ENCODE measurements around the gene FLRT3.

The FLRT3 gene

DNA sequence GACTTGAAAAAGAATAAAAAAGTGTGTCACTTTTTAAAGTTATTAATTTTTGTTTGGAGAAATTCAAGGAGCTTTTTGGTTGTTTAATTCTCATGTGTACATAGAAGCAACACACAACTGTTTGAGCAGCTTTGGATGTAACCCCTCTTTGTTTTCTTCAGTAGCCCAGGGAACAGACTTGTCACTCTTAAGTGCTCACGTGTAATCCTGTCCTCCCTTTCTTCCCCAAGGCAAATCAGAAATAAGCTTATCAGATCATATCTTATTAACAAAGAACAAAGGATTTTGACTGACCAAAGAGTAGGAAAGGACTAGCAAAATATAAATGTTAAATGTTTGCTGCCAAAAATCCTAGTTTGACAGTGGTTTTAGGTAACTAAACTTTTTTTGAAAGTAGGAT, 7.3 kb upstream of the FLRT3 start:
- Histone ChIP-seq H3K9ac (ENCODE audit: low read length) (no peak overlapping the region), H3K4me1 (ENCODE audit: control insufficient read depth, insufficient read depth, low read length) (peaks cover 9% of the 10 kb centered on the region), H3K9me3 (ENCODE audit: control insufficient read depth, low read length) (no peaks in the 10 kb centered on the region), H3K4me3 (ENCODE audit: low read length) (no peak overlapping the region), H3K36me3 (ENCODE audit: control insufficient read depth, insufficient read depth, low read length) (no peaks in the 10 kb centered on the region), H3K27me3 (ENCODE audit: control insufficient read depth, insufficient read depth, low read length) (no peaks in the 10 kb centered on the region)

DNA sequence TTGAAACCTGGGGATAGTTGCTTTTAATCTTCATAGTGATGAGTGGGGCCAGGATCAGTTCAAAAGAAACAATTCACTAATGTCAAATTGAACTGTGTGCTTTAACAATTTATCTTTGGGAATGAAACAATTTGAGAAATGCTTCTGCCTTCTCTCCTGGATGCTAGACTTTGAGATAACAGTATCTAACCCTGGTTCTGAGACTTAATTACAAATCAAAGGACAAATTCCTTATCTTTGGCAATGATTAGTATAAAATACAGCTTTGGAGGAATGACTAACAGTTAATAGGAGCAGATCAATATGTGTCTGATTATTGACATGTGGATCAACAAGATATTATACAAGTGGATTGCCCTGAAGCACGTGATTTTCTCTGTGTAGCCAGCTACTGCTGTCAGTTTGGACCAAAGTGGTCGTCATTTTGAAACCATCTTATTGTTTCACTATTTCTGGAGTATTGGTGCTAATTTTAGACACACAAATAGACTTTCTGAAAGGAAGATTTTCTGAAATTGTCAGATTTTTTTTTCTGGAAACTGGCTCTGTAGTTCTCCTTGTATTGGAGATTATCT, 6.2 kb upstream of the FLRT3 start:
- H3K4me1 ChIP-seq (ENCODE audit: control insufficient read depth, insufficient read depth, low read length), result peaks cover 9% of the 10 kb centered on the region
- no peaks in the 10 kb centered on the region for H3K36me3 ChIP-seq (ENCODE audit: control insufficient read depth, insufficient read depth, low read length)
- H3K9me3 ChIP-seq (ENCODE audit: control insufficient read depth, low read length), result no peaks in the 10 kb centered on the region
- H3K27me3 ChIP-seq (ENCODE audit: control insufficient read depth, insufficient read depth, low read length), result no peaks in the 10 kb centered on the region
- H3K4me3 ChIP-seq (ENCODE audit: low read length), result no peak overlapping the region
- H3K9ac ChIP-seq (ENCODE audit: low read length), result no peak overlapping the region

DNA sequence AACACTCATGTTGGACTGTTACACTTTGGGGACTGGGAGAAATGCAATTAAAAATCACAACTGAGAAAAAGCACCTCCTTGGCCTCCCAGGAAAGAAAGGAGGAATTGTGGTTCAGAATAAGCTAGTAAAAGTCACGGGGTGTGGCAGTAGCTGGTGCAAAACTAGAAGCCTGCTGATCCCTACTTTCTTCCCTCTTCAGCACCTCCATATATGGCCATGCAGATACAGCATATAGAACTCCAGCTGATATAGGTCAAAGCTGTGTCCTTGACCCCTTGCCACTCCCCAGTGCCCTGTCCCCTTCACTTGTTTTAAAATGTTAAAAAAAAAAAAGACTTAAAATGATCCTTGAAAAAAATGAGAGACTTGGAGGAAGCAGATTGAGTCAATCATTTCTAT, 5.5 kb upstream of the FLRT3 start:
- Histone ChIP-seq H3K4me3 (ENCODE audit: low read length) (no peak overlapping the region), H3K4me1 (ENCODE audit: control insufficient read depth, insufficient read depth, low read length) (peaks cover 9% of the 10 kb centered on the region), H3K9me3 (ENCODE audit: control insufficient read depth, low read length) (no peaks in the 10 kb centered on the region), H3K27me3 (ENCODE audit: control insufficient read depth, insufficient read depth, low read length) (no peaks in the 10 kb centered on the region), H3K36me3 (ENCODE audit: control insufficient read depth, insufficient read depth, low read length) (no peaks in the 10 kb centered on the region), H3K9ac (ENCODE audit: low read length) (no peak overlapping the region)

DNA sequence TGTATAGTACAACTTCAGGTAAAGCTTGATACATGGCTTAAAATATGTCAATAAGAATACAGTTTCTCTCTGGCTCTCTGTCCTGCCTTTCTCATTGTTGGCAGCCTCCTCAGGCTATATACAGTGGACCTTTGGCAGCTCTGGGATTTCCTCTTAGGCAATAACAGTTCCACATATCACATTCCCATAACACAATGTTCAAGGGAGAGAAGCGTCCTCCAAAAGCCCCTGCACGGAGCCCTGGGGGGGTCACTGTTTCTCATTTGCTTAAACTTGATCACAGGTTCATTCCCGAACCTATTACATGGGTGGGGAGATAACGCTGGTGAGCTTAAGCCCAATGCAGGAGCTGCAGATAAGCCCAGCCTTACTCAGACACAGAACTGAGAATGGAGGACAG, 4.4 kb upstream of the FLRT3 start:
- no peaks in the 10 kb centered on the region for H3K9me3 ChIP-seq (ENCODE audit: control insufficient read depth, low read length)
- H3K36me3 ChIP-seq (ENCODE audit: control insufficient read depth, insufficient read depth, low read length), result no peaks in the 10 kb centered on the region
- H3K4me1 ChIP-seq (ENCODE audit: control insufficient read depth, insufficient read depth, low read length), result peaks cover 9% of the 10 kb centered on the region
- H3K4me3 ChIP-seq (ENCODE audit: low read length), result no peak overlapping the region
- H3K27me3 ChIP-seq (ENCODE audit: control insufficient read depth, insufficient read depth, low read length), result no peaks in the 10 kb centered on the region
- H3K9ac ChIP-seq (ENCODE audit: low read length), result no peak overlapping the region

DNA sequence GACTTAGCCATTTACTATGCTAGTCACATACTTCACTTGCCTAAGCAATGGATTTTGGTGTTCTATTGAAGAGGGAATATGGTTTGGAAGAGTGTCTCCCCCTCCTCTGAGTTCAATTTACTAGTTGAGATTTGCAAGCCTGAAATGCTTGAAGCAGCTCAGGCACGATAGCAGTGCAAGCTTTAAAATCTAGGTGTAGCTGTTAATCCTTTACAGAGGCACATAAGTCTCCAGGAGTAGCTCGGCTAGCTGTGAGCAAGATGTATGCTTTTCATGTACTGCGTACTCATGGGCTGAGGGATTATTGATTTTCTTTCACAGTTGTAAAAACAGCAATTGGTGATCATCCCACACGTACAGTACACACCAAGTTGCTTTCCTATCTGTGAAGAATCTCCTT, 726 bp downstream of the FLRT3 start:
- H3K36me3 ChIP-seq (ENCODE audit: control insufficient read depth, insufficient read depth, low read length), result no peaks in the 10 kb centered on the region
- H3K4me1 ChIP-seq (ENCODE audit: control insufficient read depth, insufficient read depth, low read length), result no peaks in the 10 kb centered on the region

DNA sequence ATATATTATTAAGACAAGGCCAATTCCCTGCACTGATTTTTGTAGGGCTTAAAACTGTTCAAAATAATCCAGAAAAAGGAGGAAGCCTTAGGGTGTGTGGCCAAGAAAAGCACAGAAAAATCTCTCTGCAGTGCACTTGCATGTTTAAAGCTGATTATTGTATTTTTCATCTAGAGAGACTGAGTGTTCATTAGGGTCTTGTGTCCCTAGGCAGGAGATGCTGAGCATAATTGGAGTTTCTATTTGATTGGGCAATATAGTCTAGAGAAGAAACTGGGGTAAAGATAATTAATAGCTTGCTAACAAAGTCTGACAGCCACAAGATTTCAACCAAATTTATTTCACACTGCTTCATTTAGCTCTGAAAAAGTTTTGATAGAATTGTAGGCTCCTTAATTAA, 2.4 kb downstream of the FLRT3 start:
- Histone ChIP-seq H3K27me3 (ENCODE audit: control insufficient read depth, insufficient read depth, low read length) (no peaks in the 10 kb centered on the region), H3K9me3 (ENCODE audit: control insufficient read depth, low read length) (no peaks in the 10 kb centered on the region), H3K36me3 (ENCODE audit: control insufficient read depth, insufficient read depth, low read length) (no peaks in the 10 kb centered on the region), H3K9ac (ENCODE audit: low read length) (no peak overlapping the region), H3K4me3 (ENCODE audit: low read length) (no peak overlapping the region), H3K4me1 (ENCODE audit: control insufficient read depth, insufficient read depth, low read length) (no peaks in the 10 kb centered on the region)

More for the DNA sequence above, 726 bp downstream of the FLRT3 start:
- Histone ChIP-seq H3K9ac (ENCODE audit: low read length) (peak overlapping the region; percentile 73), H3K9me3 (ENCODE audit: control insufficient read depth, low read length) (no peaks in the 10 kb centered on the region), H3K4me3 (ENCODE audit: low read length) (peak overlapping the region; percentile 57), H3K27me3 (ENCODE audit: control insufficient read depth, insufficient read depth, low read length) (no peaks in the 10 kb centered on the region)

DNA sequence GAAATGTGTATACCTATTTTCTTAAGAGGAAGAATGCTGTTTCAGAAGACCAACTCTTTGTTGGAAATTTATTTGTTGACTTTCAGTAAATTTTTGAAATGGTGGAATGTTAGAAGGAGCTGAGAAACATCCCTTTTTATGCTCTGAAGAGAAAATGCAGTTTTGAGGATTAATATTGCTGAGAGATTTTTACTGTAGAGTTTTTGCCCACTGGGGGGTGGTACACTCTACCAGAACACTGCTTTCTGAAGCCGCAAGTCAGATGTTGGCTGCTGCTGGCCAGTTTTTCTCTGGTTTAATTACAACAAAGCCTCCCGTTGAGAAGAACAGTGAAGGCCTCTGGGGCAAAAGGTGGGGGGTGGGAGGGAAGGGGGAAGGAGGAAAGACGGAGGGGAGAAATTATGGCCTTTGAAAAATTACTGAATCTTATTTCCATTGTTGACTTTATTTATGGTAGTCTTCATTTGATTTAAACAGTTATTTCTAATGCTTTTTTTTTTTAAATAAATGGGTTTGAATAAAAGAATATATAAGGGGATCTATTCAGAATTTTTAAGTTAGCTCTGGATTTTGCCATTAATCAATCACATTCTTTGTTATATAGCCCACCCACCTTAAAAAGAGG, 3.0 kb downstream of the FLRT3 start:
- Histone ChIP-seq H3K9me3 (ENCODE audit: control insufficient read depth, low read length) (no peaks in the 10 kb centered on the region), H3K9ac (ENCODE audit: low read length) (no peak overlapping the region), H3K36me3 (ENCODE audit: control insufficient read depth, insufficient read depth, low read length) (no peaks in the 10 kb centered on the region), H3K27me3 (ENCODE audit: control insufficient read depth, insufficient read depth, low read length) (no peaks in the 10 kb centered on the region), H3K4me1 (ENCODE audit: control insufficient read depth, insufficient read depth, low read length) (no peaks in the 10 kb centered on the region), H3K4me3 (ENCODE audit: low read length) (no peak overlapping the region)

DNA sequence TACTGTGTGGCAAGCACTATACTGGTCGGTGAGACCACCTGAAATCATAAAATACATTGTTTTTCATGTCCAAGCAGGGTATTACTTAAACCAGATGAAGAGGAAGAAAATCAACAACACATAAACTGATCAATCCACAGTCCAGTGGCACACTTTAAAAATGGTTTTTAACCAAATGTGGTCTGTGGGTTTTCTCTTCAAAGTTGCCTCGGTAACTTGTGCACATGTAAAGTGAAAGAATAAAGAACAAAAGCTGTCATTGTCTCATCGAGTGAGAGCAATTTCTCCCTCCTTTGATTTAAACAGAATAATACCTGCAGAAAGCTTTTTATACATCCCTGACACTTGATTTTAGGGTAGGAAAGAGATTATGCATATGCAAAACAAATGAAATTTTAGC, 3.7 kb downstream of the FLRT3 start:
- H3K9me3 ChIP-seq (ENCODE audit: control insufficient read depth, low read length), result no peaks in the 10 kb centered on the region
- H3K27me3 ChIP-seq (ENCODE audit: control insufficient read depth, insufficient read depth, low read length), result no peaks in the 10 kb centered on the region
- no peaks in the 10 kb centered on the region for H3K36me3 ChIP-seq (ENCODE audit: control insufficient read depth, insufficient read depth, low read length)
- no peaks in the 10 kb centered on the region for H3K4me1 ChIP-seq (ENCODE audit: control insufficient read depth, insufficient read depth, low read length)
- H3K9ac ChIP-seq (ENCODE audit: low read length), result no peak overlapping the region
- H3K4me3 ChIP-seq (ENCODE audit: low read length), result no peak overlapping the region

DNA sequence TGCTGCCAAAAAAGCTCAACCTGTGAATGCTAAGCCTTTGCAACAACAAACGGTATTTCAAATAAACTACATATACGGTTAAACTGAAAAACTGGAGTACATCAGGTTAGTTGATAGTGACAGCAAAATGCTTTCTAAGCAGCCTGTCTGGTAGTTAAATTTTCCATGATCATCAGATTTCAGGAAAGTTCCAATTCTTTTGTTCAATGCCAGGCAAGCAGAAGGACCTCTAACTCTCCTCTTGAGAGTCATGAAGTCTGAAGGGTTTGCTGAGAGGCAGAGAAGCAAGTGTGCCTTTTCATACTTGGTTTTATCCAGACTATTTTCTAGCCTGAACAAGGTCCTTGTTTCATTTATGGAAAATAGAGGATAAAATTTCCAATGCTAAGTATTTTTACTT, 4.5 kb downstream of the FLRT3 start:
- Histone ChIP-seq H3K27me3 (ENCODE audit: control insufficient read depth, insufficient read depth, low read length) (no peaks in the 10 kb centered on the region), H3K4me1 (ENCODE audit: control insufficient read depth, insufficient read depth, low read length) (no peaks in the 10 kb centered on the region), H3K9ac (ENCODE audit: low read length) (no peak overlapping the region), H3K4me3 (ENCODE audit: low read length) (no peak overlapping the region), H3K9me3 (ENCODE audit: control insufficient read depth, low read length) (no peaks in the 10 kb centered on the region), H3K36me3 (ENCODE audit: control insufficient read depth, insufficient read depth, low read length) (no peaks in the 10 kb centered on the region)

DNA sequence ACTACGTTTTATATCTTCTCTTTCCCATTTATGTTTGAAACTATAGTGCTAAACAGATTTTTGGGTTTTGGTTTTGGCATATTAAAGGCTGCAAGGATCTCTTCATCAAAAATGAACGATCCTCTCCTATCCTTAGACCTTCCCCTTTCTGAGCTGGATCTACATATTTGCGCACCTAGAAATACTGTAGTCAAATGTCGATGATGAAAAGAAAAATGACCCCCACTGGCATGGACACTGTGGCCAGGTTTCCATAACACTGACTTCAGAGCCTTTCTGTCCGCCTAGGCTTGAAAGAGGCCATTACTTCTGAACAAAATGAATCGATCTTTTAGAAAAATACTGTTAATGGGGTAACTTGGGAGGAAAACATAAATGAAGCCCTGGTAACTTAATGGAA, 5.8 kb downstream of the FLRT3 start:
- no peaks in the 10 kb centered on the region for H3K9me3 ChIP-seq (ENCODE audit: control insufficient read depth, low read length)
- no peaks in the 10 kb centered on the region for H3K4me1 ChIP-seq (ENCODE audit: control insufficient read depth, insufficient read depth, low read length)
- no peak overlapping the region for H3K4me3 ChIP-seq (ENCODE audit: low read length)
- H3K9ac ChIP-seq (ENCODE audit: low read length), result no peak overlapping the region
- H3K27me3 ChIP-seq (ENCODE audit: control insufficient read depth, insufficient read depth, low read length), result no peaks in the 10 kb centered on the region
- no peaks in the 10 kb centered on the region for H3K36me3 ChIP-seq (ENCODE audit: control insufficient read depth, insufficient read depth, low read length)

DNA sequence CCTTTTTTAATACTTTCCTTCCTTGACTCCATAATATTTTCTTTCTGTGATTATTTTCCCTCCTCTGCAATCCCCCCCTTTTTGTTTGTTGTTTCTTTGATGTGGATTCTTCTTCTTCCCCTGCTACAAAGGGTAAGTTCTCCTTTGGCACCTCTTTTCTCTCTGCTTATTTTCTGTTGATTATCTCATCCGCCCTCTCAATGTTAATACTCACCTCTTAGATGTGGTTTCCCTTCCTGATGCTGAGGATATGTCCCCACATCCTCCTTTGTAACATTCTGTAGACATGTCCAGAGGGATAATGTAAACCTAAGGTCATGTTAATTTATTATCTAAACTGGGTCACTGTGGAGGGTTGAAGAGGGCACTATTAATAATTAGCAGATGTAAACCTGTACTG, 17.7 kb downstream of the FLRT3 start:
- H3K27me3 ChIP-seq (ENCODE audit: control insufficient read depth, insufficient read depth, low read length), result no peaks in the 10 kb centered on the region
- H3K4me1 ChIP-seq (ENCODE audit: control insufficient read depth, insufficient read depth, low read length), result no peaks in the 10 kb centered on the region
- no peak overlapping the region for H3K9ac ChIP-seq (ENCODE audit: low read length)
- no peaks in the 10 kb centered on the region for H3K9me3 ChIP-seq (ENCODE audit: control insufficient read depth, low read length)
- no peak overlapping the region for H3K4me3 ChIP-seq (ENCODE audit: low read length)
- H3K36me3 ChIP-seq (ENCODE audit: control insufficient read depth, insufficient read depth, low read length), result no peaks in the 10 kb centered on the region

DNA sequence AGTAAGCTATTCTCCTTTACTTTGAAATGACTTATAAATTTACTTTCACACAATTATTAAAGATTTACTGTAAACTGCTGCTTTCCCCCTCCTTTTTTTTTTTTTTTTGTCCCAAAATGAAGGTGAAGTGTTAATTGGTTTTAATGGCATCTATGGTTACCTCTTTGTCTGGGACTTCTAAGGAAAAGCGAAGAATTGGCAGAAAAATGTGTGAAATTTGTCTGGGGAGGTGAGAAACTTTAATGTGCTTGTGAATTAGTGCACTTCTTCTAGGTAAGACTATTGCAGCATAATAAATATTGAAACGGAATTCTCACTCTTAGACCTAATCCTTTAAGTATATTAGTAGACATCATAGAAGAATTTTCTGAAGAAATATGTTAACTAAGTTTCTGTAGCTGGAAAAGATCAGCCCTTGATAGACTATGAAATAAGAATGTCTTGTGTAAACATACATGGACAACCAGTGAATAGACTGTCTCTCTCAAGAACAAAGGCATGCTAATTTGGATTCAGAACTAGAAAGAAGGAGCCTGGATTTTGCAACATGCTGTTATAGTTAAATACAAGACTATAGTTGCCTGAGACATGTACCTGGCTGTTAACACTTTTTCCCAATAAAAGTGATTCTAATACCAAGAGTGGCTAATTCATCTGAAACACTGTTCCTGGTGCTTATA, 23.9 kb downstream of the FLRT3 start:
- no peak overlapping the region for H3K9ac ChIP-seq (ENCODE audit: low read length)
- no peaks in the 10 kb centered on the region for H3K36me3 ChIP-seq (ENCODE audit: control insufficient read depth, insufficient read depth, low read length)
- no peak overlapping the region for H3K4me3 ChIP-seq (ENCODE audit: low read length)
- H3K27me3 ChIP-seq (ENCODE audit: control insufficient read depth, insufficient read depth, low read length), result no peaks in the 10 kb centered on the region
- H3K4me1 ChIP-seq (ENCODE audit: control insufficient read depth, insufficient read depth, low read length), result no peaks in the 10 kb centered on the region
- no peaks in the 10 kb centered on the region for H3K9me3 ChIP-seq (ENCODE audit: control insufficient read depth, low read length)

Data from mucosa of stomach (tissue), 1 donor.